IPS-18c (cell line): ENCODE measurements around the gene SDK1.

ENCODE experiments used
- H3K4me3 ChIP-seq: 2 replicates; pipeline ENCODE4 v1.7.0; 2013; ENCODE audit warnings: low read depth, mild to moderate bottlenecking, low read length, moderate library complexity; ENCODE audit not compliant: insufficient read depth
- H3K9me3 ChIP-seq: one replicate; pipeline ENCODE4 v1.6.1; 2013; ENCODE audit warnings: mild to moderate bottlenecking, low read length, moderate library complexity; ENCODE audit not compliant: control insufficient read depth, insufficient read depth

SDK1 gene

GRCh38 chr7:4127909-4128560 lies 827.0 kb downstream of the SDK1 start:
- no peaks in the 10 kb centered on the region for H3K9me3 ChIP-seq

DNA sequence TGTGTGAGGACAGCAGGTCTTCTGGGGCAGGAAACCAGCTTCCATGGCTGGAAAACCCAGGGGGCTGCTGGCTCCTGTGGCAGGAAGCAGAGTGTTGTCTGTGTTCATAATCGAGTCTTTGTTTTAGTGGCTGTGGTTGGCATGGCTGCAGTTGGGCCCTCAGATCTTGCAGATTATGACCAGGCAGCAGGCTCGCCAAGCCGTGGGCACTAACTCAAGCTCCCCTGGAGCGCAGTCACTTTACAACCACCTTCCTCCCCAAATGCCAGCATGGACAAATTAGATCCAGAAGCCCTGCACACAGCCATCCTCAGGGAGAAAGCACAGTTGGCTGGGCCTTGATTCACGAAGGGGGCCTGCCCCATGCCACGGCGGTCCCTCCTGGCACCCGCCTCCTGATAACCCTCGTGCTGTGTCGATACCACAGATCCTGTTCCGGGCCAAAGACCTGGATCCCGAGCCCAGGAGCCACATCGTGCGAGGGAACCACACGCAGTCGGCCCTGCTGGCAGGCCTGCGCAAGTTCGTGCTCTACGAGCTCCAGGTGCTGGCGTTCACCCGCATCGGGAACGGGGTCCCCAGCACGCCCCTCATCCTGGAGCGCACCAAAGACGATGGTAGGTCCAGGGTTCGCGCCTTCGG lies 828.5 kb downstream of the SDK1 start:
- Histone ChIP-seq H3K9me3 (no peaks in the 10 kb centered on the region), H3K4me3 (no peak overlapping the region)

More at GRCh38 chr7:4127909-4128560, 827.0 kb downstream of the SDK1 start:
- no peak overlapping the region for H3K4me3 ChIP-seq

DNA sequence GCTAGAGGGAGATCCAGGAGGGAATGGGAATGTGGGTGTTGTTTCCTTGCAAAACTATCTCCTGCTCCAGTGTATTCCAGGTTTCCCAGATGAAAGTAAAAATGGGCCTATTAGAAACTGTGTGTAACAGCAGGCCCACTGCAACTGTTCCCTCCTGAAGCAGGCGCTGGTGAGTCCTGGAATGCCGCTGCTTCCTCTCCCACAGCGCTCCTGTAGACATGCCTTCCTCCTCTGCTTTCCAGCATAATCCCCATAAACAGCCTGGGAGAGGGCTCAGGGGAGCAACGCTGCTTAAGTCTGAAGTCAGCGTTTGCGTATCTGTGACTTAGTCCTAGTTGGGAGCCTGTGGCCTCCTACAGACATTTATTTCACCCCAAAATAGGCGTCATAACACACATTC lies 830.0 kb downstream of the SDK1 start:
- H3K9me3 ChIP-seq: no peaks in the 10 kb centered on the region
- no peak overlapping the region for H3K4me3 ChIP-seq

GRCh38 chr7:4132221-4132620 lies 831.2 kb downstream of the SDK1 start:
- no peaks in the 10 kb centered on the region for H3K9me3 ChIP-seq

DNA sequence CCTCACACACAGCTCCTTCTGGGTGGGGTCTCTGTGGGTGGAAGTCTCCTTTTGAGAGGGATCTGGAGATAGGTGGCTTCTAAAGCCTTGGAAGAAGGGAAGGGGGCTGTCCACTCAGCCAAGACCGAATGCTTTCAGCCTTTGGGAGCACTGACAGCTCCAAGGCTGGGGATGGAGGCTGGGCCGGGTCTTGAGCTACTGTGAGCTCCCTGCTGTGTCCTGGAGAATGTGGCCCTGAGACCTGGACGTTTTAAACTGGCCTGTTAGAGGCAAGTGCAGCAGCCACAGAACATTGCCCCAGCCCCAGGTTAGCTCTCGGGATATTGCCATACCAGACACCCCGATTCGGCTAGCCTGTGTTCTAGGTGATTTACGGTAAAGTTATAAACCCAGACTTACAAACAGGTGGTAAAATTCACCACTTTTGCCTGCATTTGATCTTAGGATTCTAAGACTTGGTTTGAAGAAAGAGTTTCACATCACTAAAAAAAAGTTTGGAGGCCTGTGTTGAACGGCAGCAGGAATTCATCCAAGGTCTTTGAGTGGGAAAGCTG lies 832.5 kb downstream of the SDK1 start:
- H3K9me3 ChIP-seq: no peaks in the 10 kb centered on the region
- H3K4me3 ChIP-seq: no peak overlapping the region

More at GRCh38 chr7:4132221-4132620, 831.2 kb downstream of the SDK1 start:
- no peak overlapping the region for H3K4me3 ChIP-seq

DNA sequence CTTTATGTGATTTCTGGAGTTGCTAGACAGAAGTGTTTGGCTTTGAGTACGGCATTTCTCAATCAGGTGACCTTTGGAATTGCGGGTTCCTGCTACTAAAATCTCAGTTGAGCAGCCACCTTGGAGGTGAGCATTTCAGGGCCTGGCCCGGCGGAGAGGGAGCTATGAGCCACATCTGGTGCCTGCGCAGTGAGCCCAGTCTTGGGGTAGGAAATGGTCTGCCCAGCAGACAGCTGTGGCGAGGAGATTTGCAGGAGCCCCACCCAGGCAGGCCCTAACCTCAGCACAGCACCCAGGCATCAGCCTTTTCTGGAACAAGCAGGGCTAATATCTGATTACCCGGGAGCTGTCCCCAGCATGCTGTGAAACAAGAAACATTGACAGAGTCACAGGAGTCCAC lies 833.2 kb downstream of the SDK1 start:
- Histone ChIP-seq H3K9me3 (no peaks in the 10 kb centered on the region), H3K4me3 (no peak overlapping the region)

DNA sequence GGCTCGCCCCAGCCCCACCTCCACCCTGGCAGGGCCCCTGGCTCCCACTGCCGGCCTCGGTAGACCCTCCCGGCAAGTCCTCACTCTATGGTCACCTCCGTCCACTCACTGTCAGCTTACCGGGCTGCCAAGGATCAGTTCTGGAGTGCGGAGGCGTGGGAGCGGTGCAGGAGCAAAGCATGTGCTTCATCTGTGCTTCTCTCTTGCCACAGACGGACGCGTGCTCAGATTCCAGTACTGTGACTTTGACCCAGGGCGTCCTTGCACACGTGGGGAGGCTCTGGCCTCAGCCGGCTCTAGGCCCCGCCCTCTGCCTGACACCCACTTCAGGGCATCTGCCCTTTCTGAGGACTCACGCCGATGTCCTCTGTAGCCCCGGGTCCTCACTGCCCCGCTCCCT lies 833.6 kb downstream of the SDK1 start:
- no peaks in the 10 kb centered on the region for H3K9me3 ChIP-seq
- H3K4me3 ChIP-seq: no peak overlapping the region

GRCh38 chr7:4135301-4135700 lies 834.2 kb downstream of the SDK1 start:
- no peaks in the 10 kb centered on the region for H3K9me3 ChIP-seq
- no peak overlapping the region for H3K4me3 ChIP-seq

DNA sequence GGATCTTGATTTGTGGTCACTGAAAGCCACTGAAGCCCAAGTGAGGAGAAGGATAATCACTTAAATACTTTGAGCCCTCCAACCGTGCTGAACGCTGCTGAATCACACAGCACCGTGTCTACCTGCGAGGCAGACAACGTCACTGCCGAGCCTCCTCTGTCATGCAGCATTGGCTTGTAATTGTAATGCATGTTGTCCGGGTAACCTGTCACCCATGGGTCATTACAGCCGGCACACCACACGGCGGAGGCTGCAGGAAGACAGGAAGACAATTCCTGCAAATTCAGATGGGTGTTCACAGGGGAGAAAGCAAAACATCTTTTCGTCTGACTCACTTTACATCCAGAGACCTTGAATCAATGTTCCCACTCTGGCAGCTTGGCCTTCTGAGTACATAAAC lies 835.0 kb downstream of the SDK1 start:
- H3K4me3 ChIP-seq: no peak overlapping the region
- no peaks in the 10 kb centered on the region for H3K9me3 ChIP-seq

GRCh38 chr7:4136501-4137110 lies 835.6 kb downstream of the SDK1 start:
- no peak overlapping the region for H3K4me3 ChIP-seq
- no peaks in the 10 kb centered on the region for H3K9me3 ChIP-seq

DNA sequence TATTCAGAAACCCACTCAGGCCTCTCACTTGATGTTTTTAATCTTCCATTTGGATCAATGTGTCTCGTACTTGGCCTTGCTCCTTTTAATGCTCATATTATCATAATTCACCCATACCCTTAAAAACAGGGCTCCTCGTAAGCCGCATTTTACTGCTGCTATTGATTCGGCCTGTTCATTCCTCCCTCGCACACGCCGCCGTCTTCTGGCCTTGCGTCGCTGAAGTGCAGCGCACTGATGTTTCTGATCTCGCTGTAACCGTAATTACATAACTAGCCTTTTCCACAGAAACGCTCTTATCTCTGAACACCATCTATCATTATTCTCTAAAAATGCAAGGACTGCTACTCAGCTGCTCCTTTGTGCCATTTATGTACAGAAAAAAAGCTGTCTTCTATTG lies 836.5 kb downstream of the SDK1 start:
- H3K4me3 ChIP-seq: no peak overlapping the region
- H3K9me3 ChIP-seq: no peaks in the 10 kb centered on the region

DNA sequence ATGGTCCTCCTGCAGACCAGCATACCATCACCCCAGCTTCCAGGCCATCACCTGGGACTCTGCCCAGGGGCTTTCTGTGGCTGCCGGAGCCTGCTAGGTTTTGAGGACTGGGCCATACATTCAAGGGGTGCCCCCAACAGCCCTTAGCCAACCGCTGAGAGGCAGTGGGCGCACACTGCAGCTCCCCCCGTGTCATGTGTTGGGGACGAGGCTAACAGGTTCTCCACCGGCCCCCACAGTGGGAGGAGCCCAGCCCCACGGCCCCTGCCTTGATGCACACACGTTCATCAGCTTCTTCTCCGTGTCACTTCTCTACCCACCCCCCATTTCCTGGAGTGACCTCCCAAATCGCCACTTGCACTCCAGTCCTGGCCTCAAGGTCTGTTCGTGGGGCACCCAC lies 837.8 kb downstream of the SDK1 start:
- Histone ChIP-seq H3K4me3 (no peak overlapping the region), H3K9me3 (no peaks in the 10 kb centered on the region)

- Histone ChIP-seq H3K4me3 (no peak overlapping the region), H3K9me3 (no peaks in the 10 kb centered on the region)
These were observed 838.9 kb downstream of the SDK1 start for GRCh38 chr7:4139656-4140625.

DNA sequence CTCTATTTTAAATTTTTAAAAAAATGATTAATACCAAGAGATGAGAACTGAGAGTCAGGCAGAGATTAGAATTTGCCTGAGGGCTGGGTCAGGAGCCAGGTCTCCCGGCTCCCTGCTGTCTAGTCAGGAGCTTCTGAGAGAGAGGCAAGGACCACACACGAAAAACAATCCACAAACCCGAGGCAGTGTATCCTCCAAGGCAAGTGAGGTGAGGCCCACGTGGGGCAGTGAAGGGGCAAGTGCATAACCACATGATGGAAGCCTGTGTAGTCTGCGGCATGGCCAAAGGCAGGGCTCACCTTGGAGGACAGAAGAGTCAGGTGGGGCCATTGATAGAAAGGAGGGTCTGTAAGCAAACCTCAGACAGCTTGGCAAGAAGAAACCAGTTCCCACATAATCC lies 839.9 kb downstream of the SDK1 start:
- no peaks in the 10 kb centered on the region for H3K9me3 ChIP-seq
- H3K4me3 ChIP-seq: no peak overlapping the region

GRCh38 chr7:4143006-4143405 lies 842.0 kb downstream of the SDK1 start:
- H3K4me3 ChIP-seq: no peak overlapping the region
- no peaks in the 10 kb centered on the region for H3K9me3 ChIP-seq

- Histone ChIP-seq H3K9me3 (no peaks in the 10 kb centered on the region), H3K4me3 (no peak overlapping the region)
These were observed 842.6 kb downstream of the SDK1 start for GRCh38 chr7:4143511-4144171.
